OCI-LY1 (cell line): ENCODE data around the gene GCC2.

Experiments
- CTCF ChIP-seq: fragments of 200-600 bp; sonication (generic), shearing (Covaris generic); IDR thresholded peaks from 2 replicates; pipeline ENCODE4 v1.5.1; 2017; ENCODE audit warnings: mild to moderate bottlenecking, antibody characterized with exemption, low read length, moderate library complexity, mixed read lengths
- EZH2 ChIP-seq: fragments of 200-600 bp; sonication (generic), shearing (Covaris generic); IDR thresholded peaks from 2 replicates; pipeline ENCODE4 v1.8.0; 2017; ENCODE audit warnings: borderline replicate concordance, mixed run types, mild to moderate bottlenecking, antibody characterized with exemption, low read length, moderate library complexity, mixed read lengths

- TF ChIP-seq CTCF: no peak
- no peak for TF ChIP-seq EZH2
Observed at GRCh38 chr2:108555572-108555971, 106.6 kb downstream of the GCC2 start.
